ENCODE data around the gene MMP15.

DNA sequence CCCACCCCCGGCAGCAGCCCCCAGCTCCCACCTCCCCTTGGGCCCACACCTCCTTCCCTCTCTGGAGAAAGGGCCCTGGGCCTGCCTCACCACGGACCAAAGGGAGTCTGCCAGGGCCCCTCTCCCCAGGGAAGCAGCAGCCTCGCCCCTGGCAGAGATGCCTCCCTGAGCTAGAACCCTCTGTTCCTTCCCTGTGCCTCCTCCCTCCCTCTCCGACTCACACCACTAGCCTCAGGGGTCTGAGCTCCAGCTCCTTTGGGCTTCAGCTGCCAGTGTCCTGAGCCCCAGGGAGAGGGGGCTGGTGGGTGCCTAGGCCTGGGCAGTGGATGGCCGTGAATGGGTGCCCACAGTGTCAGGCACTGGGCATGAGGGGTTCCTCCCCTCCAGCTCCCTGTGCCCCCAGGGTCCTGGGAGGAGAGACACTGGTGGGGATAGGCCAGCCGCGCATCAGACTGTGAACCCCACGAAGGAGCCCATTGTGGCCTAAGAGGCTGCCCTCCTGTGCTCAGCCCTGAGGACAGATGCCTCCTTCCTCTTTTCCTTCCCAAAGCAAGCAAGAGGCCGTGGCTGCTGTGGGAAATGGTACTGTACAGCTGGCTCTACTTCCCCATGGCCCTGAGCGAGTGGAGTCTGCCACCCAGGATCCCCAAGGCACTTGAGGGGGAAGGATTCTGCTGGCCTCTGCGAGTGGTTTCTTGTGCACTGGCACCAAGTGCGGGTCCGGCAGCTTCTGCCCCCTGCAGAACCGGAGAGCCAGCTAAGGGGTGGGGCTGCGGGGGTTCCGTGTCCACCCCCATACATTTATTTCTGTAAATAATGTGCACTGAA is 20.7 kb downstream of the MMP15 start:
- no peak for TF ChIP-seq EZH2 (IDR thresholded peaks at IDR 0.05; ENCODE audit: insufficient read depth, low read length)
- TF ChIP-seq, protein P1, sequence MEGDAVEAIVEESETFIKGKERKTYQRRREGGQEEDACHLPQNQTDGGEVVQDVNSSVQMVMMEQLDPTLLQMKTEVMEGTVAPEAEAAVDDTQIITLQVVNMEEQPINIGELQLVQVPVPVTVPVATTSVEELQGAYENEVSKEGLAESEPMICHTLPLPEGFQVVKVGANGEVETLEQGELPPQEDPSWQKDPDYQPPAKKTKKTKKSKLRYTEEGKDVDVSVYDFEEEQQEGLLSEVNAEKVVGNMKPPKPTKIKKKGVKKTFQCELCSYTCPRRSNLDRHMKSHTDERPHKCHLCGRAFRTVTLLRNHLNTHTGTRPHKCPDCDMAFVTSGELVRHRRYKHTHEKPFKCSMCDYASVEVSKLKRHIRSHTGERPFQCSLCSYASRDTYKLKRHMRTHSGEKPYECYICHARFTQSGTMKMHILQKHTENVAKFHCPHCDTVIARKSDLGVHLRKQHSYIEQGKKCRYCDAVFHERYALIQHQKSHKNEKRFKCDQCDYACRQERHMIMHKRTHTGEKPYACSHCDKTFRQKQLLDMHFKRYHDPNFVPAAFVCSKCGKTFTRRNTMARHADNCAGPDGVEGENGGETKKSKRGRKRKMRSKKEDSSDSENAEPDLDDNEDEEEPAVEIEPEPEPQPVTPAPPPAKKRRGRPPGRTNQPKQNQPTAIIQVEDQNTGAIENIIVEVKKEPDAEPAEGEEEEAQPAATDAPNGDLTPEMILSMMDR (IDR thresholded peaks at IDR 0.05; ENCODE audit: insufficient read depth, low read depth, low read length) = no peak

Measured in astrocyte (in vitro differentiated cells and primary cell).